GM18526 (cell line): ENCODE measurements around the gene GSC2.

Experiments used
- POLR2A ChIP-seq: IDR thresholded peaks from 3 replicates; pipeline ENCODE4 v1.6.1; 2011; ENCODE audit not compliant: insufficient read length; ENCODE audit errors: extremely low read depth

The GSC2 gene

GRCh38 chr22:19132153-19132552 is 17.9 kb downstream of the GSC2 start:
- TF ChIP-seq POLR2A, result no peak

- no peak for TF ChIP-seq POLR2A
Observed at GRCh38 chr22:19131685-19132015, 18.4 kb downstream of the GSC2 start.

- TF ChIP-seq POLR2A, result no peak
Observed at GRCh38 chr22:19130959-19131684, 19.0 kb downstream of the GSC2 start, which contains the start of gene TSSK2. Gene TSSK2 (plus strand): TSS chr22:19131308. CDS start chr22:19131400, 92 bp downstream.

- TF ChIP-seq POLR2A, result no peak
Observed at GRCh38 chr22:19129871-19130270, 20.2 kb downstream of the GSC2 start.

GRCh38 chr22:19128946-19129727 is 21.0 kb downstream of the GSC2 start:
- no peak for TF ChIP-seq POLR2A

- no peak for TF ChIP-seq POLR2A
Observed at GRCh38 chr22:19128009-19128401, 22.1 kb downstream of the GSC2 start.

- no peak for TF ChIP-seq POLR2A
Observed at GRCh38 chr22:19127329-19128008, 22.6 kb downstream of the GSC2 start.

- TF ChIP-seq POLR2A, result no peak
Observed at GRCh38 chr22:19126309-19127273, 23.5 kb downstream of the GSC2 start.

- TF ChIP-seq POLR2A, result no peak
Observed at GRCh38 chr22:19125474-19126308, 24.4 kb downstream of the GSC2 start.

GRCh38 chr22:19125011-19125410 is 25.1 kb downstream of the GSC2 start:
- no peak for TF ChIP-seq POLR2A

GRCh38 chr22:19124377-19124776 is 25.7 kb downstream of the GSC2 start:
- TF ChIP-seq POLR2A, result no peak

GRCh38 chr22:19123936-19124335 is 26.2 kb downstream of the GSC2 start:
- no peak for TF ChIP-seq POLR2A

- TF ChIP-seq POLR2A, result no peak
Observed at GRCh38 chr22:19122752-19123492, 27.2 kb downstream of the GSC2 start.
